NOMO-1 treated with DMSO at 0.1 percent for 48 hours (cell line): ENCODE data around the gene DENND2C.

Source experiments
- DNase-seq: peaks from one replicate; lab custom pipeline; 2025; ENCODE audit not compliant: unreplicated experiment; lab: John Stamatoyannopoulos, UW

Gene DENND2C

DNA sequence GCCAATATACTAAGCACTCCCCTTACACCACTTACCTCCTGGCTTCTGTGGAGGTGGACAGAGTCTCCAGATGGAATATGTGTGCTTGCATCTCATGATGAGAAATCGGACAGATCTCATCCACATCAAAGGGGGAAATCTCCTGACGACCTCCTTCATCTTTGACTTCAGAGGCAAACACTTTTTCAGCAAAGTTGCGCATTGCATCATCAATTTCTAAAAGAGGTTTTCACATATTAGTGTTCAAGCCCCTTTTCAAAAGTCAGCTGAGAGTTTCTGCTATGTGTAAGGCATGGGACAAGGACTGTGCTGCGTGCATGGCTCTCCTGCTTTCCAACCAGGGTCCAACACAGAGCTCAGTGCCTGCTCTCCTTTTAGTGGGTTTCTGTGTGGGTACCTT is 18.7 kb upstream of the DENND2C start:
- no peak for DNase-seq

DNA sequence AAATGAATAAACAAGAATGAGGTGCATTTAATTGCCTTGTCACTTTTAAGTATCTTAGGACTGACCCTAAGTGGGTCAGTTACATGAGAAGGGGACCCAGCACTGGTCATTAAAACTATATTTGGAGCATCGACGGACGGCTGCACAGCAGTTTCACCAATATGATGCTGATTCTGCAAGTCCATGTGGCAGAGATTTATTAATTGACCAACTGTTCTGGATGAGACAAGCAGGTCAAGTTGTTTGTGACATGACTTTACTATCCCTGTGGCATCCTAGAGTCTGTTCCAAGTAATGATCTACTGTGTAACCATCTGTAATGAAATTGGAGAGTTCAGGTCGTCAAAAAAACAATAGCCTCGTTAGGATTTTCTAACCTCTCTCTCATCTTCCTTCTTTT is 16.0 kb upstream of the DENND2C start:
- no peak for DNase-seq

DNA sequence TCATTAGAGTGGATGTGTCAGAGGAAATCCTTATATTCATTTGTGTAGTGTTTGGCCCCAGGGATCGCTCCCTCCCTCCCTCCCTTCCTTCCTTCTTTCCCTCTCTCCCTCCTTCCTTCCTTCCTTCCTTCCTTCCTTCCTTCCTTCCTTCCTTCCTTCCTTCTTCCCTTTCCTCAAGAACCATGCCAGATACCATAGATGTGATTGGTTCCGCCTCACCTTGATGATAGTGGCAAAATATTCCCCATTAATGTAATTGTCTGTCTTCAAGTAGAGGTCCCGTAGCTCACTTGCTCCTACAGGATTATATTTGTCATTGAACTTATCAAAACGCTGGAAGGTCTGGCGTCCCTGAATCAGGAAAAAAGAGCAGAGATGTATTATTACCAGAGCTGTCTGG is 7.8 kb upstream of the DENND2C start:
- no peak for DNase-seq

DNA sequence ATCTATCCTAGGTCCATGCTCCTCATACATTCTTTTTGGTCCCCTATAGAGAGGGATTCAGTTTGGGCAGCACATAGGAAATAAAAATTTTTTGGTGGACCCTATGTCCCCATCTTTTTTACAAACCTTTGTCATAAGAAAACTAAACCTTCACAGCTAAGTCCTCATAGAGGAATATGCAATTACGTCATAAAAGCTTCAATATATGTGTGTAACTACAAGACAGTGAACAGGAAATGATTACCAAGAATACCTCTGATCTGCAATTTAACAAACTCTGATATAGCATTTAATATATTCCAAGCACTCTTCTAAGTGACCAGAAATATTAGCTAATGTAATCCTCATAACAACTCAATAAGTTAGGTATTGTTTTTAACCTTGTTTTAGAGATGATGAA is 6.3 kb upstream of the DENND2C start:
- no peak for DNase-seq

DNA sequence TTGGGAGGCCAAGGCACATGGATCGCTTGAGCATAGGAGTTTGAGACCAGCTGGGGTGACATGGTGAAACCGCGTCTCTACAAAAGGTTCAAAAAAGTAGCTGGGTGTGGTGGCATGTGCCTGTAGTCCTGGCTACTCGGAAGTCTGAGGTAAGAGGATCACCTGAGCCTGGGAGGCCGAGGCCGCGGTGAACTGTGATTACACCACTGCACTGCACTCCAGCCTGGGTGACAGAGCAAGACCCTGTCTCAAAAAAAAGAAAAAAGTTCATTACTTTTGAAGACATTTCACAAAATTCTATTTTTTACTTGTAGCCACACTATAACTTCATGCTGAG is 2.1 kb upstream of the DENND2C start:
- no peak for DNase-seq

DNA sequence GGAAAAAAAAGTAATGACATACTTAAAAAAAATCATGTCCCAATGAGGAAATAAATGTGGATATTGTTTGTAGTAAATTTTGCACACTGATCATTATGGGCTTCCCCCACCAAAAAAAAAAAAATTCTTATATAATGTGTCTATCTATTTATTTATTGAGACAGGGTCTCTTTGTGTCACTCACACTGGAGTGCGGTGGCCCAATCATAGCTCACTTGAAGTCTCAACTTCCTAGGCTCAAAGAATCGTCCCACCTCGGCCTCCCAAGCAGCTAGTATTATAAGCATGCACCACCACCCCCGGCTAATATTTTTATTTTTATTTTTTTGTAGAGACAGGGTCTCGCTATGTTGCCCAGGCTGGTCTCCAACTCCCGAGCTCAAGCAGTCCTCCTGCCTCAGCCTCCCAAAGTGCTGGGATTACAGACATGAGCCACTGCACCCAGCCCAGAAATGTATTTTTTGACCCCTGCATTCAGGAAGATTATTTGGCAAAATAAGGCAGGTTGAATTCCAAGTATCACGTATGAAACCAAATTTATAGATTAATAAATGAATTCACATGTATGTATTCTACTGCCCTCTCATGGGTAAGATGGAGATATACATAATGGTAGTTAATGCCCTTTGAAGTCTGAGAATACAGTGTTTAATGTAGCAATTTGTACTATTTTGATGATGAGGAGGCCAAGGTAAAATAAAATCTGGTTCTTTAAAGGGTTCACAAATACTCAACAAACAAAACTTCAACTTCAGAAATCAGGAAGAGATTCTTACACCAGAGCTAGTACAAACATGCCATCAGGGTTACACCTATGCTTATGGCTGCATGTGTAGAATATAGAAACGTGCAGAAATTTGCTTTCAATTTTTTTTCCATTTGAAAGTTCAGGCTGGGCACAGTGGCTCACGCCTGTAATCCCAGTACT is 1.4 kb upstream of the DENND2C start:
- DNase-seq, result peak; percentile 11

DNA sequence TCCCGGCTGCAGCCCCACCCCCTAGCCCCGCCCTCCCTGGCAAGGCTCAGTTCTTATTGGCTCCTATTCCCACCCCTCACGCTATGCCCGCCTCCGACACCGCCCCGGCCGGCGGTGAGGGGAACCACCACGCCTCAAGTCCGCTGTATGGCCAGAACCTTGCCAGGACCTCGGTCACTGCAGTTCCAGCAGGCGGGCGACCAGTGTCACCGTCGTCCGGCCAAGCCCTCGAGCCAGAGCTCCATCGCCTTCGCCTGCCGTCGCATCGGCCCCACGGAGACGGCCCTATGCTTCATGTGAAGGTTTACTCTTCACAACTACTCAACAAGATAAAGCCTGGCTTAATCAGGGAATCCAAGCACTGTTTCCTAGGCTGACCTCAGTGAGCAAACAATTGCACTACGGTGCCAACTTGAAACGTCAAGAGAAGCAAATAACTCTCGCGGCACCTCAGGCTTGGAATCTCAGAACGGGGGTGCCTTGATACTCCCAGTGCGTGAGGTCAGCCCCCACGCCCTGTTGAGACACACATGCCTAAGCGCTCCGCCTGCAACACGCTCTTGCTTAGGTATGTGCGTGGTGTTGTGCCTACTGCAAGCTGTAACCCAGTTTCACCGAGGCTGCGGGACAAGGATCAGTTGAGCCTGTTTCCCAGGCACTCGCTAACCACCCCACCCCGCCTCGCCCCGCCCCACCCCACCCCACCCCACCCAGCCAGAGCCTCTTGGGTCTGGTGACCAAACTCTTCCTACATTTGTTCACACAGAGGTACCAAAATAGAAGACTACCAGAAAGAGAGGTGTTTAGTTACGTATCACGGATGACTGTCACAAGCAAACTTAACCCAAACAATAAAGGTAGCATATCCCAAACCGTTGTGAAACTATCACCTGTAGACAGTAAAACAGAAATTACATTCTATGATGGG is 498 bp upstream of the DENND2C start:
- DNase-seq, result peak; percentile 72

DNA sequence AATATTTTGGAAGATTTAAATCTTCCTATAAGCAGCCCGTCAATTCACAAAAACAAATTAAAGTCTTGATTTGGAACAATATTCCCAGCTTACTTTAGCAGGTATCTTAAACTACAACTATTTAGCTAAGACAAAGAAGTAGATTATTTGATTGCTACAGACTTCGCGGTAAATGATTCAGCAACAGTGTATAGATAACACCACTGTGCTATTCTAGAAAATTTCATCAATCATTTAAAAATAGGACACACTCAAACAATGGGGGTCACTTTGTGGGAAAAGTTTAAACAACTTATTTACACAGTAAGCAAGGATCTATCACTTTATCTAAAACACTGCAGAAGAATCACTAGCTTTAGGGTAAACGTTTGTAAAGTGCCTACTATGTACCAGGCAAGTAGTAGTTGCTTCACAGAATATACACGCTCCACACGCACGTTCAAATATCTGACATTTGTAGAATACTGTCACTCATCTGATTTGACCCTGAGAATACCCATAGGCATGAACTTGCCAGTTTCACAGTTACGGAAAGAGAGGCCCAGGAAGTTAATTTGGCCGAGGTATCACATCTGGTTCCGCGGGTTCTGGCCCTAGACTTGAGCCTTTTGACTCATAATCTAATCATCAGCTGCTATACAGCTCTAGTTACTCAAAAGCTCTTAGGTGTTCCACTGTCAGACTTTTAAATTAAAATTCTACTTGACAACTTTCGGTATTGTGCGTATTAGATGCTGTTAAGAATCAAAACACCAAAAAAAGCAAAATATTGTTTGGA is 876 bp downstream of the DENND2C start:
- no peak for DNase-seq

DNA sequence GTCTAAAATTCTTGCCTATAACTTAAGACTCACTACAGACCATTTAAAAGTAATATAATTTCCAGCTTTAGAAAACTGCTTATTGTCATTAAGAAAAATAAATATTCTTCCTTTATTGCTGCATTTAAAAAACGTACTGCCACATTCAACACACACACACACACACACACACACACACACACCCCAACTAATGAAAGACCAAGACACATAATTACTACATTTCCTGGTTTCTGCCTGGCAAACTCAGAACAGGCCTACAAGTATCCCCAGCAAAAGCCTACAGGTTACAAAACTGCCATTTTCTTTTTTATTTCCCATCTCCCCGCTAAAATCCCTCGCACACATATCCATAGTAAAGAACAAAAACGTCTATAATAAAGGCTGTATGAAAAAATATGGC is 1.5 kb downstream of the DENND2C start:
- no peak for DNase-seq

DNA sequence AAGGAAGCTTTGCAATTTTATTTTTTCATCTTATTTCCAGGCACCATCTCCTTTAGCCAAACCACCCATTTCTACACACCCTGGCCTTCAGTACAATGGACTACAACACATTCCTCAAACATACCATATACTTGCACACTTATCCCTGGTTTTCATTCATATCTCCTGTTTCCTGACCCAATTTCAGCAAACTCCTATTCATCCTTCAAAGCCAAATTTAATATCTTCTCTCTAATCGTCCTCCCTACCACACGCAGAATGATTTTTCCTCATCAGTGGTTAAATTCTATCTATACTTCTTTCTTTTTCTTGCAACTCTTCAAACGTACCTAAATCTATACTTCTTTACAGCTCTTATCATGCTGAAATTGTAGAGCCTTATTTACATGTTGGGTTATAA is 2.9 kb downstream of the DENND2C start:
- no peak for DNase-seq

DNA sequence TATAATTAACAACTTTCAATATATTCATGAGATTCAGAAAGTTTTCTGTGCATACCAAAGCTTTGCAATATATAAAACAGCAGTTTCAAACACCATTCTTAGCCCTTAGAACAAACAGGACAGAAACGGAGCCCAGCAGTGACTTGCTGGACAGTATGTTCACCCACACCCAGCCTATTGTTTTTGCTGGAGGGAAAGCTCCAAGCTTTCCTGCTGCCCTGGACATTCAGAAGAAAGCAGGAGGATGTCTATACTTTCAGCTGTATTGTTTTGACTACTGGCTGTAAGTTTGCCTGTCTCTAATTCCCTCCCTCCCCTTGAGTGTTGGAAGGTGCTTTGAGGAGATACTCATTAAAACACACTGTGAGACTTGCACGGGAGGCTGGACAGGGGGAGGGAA is 9.6 kb downstream of the DENND2C start:
- DNase-seq, result no peak

DNA sequence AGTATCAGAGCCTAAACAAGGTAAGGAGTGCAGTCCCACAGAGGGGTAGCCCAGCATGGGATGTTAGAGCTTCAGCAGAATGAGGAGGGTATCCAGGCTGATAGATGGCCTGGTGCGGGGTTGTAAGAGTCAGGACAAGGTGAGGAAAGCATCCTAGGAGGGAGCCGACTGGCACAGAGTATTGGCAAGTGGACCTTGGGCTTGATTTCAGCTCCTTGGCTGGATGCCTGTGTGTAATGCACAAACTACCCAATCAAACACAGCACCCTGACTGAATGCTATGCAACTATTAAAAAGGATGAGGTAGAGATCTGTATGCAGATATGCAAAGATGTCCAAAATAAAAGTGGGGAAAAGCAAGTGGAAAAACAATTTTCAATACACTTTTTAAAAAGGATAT is 18.0 kb downstream of the DENND2C start:
- no peak for DNase-seq

DNA sequence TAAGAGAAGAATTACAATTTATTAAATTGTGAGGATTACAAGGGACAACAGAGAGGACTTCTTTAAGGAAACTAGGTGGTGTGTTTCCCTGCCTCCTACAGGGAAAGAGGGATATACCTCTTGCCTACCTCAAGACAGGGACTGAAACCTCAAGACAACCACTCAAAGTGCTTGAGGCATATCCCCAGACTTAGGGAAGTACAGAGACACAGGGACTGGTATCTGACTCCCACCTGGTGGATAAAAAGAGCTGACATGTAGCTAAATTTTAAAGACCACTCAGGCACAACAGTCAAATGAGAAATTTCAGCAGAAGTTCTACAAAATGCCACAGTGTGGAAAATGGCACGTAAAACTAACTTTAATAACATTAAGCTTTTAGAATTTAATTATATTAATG is 21.3 kb downstream of the DENND2C start:
- DNase-seq, result peak; percentile 2

DNA sequence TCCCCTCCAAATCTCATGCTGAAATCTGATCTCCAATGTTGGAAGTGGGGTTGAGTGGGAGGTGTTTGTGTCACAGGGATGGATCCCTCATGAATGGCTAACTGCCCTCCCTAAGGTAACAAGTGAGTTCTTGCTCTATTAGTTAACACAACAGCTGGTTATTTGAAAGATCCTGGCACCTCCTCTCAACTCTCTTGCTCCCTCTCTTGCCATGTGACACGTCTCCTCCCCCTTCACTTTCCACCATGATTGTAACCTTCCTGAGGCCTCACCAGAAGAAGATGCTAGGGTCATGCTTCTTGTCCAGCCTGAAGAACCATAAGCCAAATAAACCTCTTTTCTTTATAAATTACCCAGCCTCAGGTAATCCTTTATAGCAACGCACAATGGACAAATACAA is 28.5 kb downstream of the DENND2C start:
- no peak for DNase-seq

DNA sequence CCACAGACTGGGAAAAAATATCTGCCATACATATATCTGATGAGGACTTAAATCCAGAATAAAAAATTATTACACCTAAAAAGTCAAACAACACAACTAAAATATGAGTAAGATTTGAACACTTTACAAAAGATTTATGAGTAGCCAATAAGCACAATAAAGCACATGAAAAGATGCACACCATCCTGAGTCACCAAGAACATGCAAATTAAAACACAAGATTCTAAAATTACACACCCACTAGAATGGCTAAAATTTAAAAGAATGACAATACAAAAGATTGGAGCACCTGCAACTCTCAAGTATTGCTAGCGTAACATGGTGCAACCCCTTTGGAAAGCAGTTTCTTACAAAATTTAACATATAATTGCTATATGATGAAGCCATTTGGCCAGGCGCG is 30.9 kb downstream of the DENND2C start:
- DNase-seq, result no peak

DNA sequence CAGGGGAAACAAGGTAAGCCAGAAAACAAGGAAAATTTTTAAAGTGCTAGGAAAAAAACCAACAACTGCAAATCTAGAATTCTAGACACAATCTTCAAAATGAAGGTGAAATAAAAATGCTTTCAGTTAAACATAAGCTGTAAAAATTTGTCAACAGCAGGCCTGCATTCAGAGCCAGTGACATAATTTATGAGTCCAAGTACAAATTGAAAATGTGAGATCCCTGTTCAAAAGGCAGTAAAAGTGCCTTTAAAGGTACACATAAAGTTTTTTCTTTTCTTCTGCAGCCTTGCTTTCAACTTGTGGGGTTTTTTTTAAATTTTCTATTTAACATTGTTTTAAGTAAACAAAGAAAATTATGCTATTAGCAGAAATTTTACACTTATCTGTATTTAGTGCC is 37.4 kb downstream of the DENND2C start:
- DNase-seq, result no peak

DNA sequence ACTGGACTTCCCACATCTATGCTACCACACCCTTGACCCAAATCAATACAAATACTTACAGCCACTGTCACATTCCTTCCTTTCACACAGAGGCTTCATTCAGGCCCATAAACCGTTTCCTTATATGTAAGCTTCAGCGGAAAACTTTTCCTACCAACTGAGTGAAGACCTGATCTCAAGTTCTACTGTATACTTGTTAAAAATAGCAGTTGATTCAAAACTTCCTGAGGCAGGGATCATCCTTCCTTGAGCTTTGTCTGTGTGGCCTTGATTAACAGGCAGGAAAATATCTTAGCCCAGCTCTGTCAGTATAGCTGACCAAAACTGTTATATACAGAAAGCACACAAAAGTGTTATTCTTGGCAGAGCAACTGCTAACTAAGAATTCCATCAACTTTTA is 42.7 kb downstream of the DENND2C start:
- no peak for DNase-seq

DNA sequence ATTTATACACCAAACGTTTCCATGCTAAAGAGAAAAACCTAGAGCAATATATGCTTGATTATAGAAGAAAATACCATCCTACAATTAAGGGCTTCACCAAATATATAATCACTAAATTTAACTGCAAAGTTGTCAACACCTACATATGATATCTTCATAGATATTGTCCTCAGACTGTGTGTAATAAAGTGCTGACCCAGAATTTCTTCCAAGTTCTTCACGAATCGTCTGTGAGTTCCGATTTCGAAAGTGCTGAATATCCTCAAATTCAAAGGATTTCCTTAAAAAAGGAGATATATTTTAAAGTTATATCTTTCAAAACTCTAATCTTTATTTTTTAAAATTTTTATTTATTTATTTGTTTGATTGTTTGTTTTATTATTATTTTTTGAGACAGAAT is 46.5 kb downstream of the DENND2C start:
- no peak for DNase-seq

DNA sequence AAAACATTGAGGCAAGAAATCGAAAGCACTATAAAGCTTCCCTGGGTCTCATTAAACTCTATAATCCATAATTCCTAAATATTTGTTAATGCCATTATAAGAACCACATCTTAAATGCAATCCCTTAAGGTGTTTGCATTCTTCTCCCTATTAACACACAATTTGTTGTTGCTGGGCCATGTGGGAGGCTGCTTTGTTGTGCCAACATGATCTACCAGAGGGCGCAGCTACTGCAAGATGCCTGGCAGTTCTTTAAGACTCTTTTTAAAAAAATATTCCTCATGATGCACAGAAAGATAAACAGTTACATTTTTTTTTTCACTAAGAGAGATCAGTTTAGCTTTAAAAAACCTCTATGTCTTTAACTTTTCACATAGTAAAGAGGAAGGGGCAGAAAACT is 49.4 kb downstream of the DENND2C start:
- DNase-seq, result no peak

DNA sequence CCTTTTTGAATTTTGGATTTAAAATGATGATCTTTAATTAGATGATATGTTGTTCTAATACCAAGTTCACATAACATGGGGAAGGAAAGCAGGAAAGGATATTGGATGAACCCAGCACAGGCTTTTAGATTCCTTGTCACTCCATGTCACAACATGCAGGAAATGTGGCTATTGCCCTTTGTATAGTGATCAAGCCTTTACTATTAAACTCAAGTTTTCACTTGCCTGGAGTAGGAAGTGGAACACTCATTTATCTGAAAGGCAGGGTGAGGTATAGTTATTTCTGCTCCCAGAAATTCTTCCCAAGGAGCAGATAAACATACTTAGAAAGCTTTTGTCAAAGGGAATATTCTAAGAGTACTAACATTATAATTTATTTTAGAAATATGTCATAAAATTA is 51.2 kb downstream of the DENND2C start:
- no peak for DNase-seq

DNA sequence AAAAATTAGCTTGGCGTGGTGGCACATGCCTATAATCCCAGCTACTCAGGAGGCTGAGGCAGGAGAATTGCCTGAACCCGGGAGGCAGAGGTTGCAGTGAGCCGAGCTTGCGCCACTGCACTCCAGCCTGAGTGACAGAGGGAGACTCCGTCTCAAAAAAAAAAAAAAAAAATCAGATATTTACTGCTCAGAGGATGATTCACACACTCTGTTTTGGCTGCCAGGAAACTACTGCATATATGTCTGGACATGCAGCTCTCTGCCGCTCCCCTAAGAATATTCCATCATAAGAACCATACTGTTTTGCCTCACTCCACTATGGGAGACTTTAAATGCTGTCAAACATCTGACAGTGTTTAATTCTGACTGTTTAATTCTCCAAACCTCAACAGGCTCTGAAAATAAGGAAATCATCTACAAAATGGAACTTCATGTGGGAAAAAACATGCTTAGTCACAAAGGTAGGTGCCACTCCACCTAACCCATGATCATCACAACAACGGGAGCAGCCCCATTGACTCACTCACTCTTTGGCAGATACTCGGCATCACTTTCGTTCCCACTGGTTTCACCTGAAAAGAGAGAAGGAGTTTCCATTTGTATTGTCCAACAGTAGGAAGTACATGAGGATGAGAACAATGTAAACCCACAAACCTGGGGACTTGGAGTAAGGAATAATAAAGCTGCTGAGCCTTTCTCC is 59.2 kb downstream of the DENND2C start:
- DNase-seq, result no peak
